ENCODE measurements around the gene RIMKLB. TPM values are rescaled to one million over a fixed set of nuclear protein-coding genes. Genes with fewer than 3 reads are reported as not detected.

The RIMKLB gene
- total RNA-seq, 2 donors from 2014 or later = 14.4 to 72.4 TPM

GRCh38 chr12:8821591-8821990, 123.8 kb downstream of the RIMKLB start:
- no peaks in the 10 kb centered on the region for H3K9me3 ChIP-seq
- no peaks in the 10 kb centered on the region for H3K36me3 ChIP-seq
- TF ChIP-seq CTCF (IDR thresholded peaks at IDR 0.05) (no peak), POLR2AphosphoS5 (IDR thresholded peaks at IDR 0.05) (no peak), POLR2A (IDR thresholded peaks at IDR 0.05) (no peak)
- peak overlapping the region in 1 of 2 donors; percentile 60 for H3K27ac ChIP-seq
- no peaks in the 10 kb centered on the region for H3K27me3 ChIP-seq (replicated peaks; ENCODE audit: insufficient read depth)
- H3K4me3 ChIP-seq = no peak overlapping the region
- 79% methylated on average over 3 of the region's 3 CpGs for WGBS
- peaks cover 3% of the 10 kb centered on the region for H3K4me1 ChIP-seq (replicated peaks)
- DNase-seq (ENCODE audit: low spot score) = no peak
- intact Hi-C loops (cut with DNase I) = loop anchor here (5.0 kb wide), 1 partner anchor 139 kb away; no protein-coding TSS in a partner anchor

DNA sequence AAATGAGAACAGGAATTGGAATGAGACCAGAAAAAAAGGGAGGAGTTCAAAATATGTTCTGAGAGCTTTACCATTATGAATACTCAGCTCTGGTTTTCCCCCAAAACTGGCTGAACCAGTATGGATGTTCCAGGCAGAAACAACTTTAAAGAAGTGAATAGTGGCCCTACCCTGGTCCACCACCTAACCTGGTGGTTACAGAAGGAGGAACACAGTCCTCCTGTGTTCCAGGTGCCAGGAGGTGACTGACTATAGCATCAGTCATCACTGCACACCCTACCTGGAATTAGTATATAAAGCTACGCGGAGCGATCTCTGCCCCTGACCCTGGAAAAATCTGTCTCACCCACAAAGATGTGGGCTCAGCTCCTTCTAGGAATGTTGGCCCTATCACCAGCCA, 124.5 kb downstream of the RIMKLB start, which contains the start of gene A2ML1:
Gene A2ML1, plus strand, starts transcription at position 324 of the 400 bp plus-strand sequence. Its CDS starts 31 bp downstream, at position 355.
- TF ChIP-seq POLR2A (IDR thresholded peaks at IDR 0.05) (no peak), POLR2AphosphoS5 (IDR thresholded peaks at IDR 0.05) (peak; percentile 64)
- H3K27ac ChIP-seq = peak within 1 kb of the TSS; percentile 50 to 60
- 96% methylated on average over 3 of the region's 3 CpGs for WGBS
- H3K36me3 ChIP-seq = no peaks in the 10 kb centered on the region
- intact Hi-C loops (cut with DNase I) = loop anchor here (5.0 kb wide), 1 partner anchor 140 kb away; no protein-coding TSS in a partner anchor
- DNase-seq (ENCODE audit: low spot score) = peak; percentile 63
- no peak within 1 kb of the TSS for H3K4me3 ChIP-seq
- peaks cover 3% of the 10 kb centered on the region for H3K4me1 ChIP-seq (replicated peaks)
- no peaks in the 10 kb centered on the region for H3K27me3 ChIP-seq (replicated peaks; ENCODE audit: insufficient read depth)
- H3K9me3 ChIP-seq = no peaks in the 10 kb centered on the region

DNA sequence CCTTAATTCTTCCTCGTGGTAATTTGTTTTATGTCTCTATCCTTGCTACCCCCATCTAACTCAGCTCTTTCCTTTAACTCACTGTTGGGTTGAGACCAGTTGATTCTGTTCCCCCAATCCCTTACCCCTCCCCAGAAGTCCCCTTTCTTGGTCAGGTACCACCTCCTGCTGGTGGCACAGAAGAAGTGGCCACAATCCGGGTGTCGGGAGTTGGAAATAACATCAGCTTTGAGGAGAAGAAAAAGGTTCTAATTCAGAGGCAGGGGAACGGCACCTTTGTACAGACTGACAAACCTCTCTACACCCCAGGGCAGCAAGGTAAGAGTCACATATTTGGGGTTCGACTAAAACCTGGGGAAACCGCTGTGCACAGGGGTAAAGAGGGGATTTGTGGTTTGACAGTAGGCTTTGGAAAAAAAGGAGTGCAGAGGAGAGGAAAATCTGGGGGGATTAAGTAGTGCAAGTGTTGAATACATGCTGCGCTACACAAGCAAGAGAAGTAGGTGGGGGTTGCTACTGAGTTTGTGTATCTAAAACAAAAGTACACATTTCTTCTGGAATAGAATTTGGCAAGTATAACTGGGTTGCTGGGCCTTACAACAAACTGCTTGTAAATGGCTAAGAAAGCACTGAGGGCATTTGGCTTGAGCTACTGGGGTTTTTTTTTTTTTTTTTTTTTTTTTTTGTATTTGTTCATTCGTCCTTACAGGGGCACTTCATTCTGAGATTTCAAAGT, 125.9 kb downstream of the RIMKLB start:
- Histone ChIP-seq H3K27ac (peak overlapping the region; percentile 50 to 60), H3K4me3 (no peak overlapping the region), H3K36me3 (no peaks in the 10 kb centered on the region), H3K4me1 (replicated peaks) (peaks cover 6% of the 10 kb centered on the region), H3K27me3 (replicated peaks; ENCODE audit: insufficient read depth) (no peaks in the 10 kb centered on the region), H3K9me3 (no peaks in the 10 kb centered on the region)
- 34% methylated on average over 8 of the region's 8 CpGs for WGBS
- intact Hi-C loops (cut with DNase I) = loop anchor here (5.0 kb wide), 1 partner anchor 141 kb away; no protein-coding TSS in a partner anchor
- DNase-seq (ENCODE audit: low spot score) = peak; percentile 35
- peak in 3 of 4 experiments; percentile 24 to 54 (median 45) for TF ChIP-seq CTCF (IDR thresholded peaks at IDR 0.05)
- peak; percentile 28 for TF ChIP-seq POLR2AphosphoS5 (IDR thresholded peaks at IDR 0.05)
- no peak for TF ChIP-seq POLR2A (IDR thresholded peaks at IDR 0.05)

- no peak overlapping the region for H3K4me3 ChIP-seq
- H3K27me3 ChIP-seq (replicated peaks; ENCODE audit: insufficient read depth) = no peaks in the 10 kb centered on the region
- WGBS = 62% methylated on average over 4 of the region's 4 CpGs
- H3K4me1 ChIP-seq (replicated peaks) = peaks cover 6% of the 10 kb centered on the region
- intact Hi-C loops (cut with DNase I) = no loop called here
- H3K36me3 ChIP-seq = no peaks in the 10 kb centered on the region
- no peaks in the 10 kb centered on the region for H3K9me3 ChIP-seq
- no peak for DNase-seq (ENCODE audit: low spot score)
- H3K27ac ChIP-seq = peak overlapping the region in 1 of 2 donors; percentile 43
- TF ChIP-seq POLR2A (IDR thresholded peaks at IDR 0.05) (no peak), CTCF (IDR thresholded peaks at IDR 0.05) (no peak), POLR2AphosphoS5 (IDR thresholded peaks at IDR 0.05) (no peak)
Measured at GRCh38 chr12:8827551-8828256, 129.9 kb downstream of the RIMKLB start.
